ENCODE data around the gene PCSK5. TPM values are rescaled to one million over a fixed set of nuclear protein-coding genes. Genes with fewer than 3 reads are reported as not detected.
"Not testable (repeated sequence)": the region's sequence is repeated elsewhere in the genome, so short reads cannot be mapped to it uniquely, and the experiment has no call there.

PCSK5 gene
- polyA plus RNA-seq, 1 experiment = 1.6 TPM

- Histone ChIP-seq H3K4me3 (ENCODE audit: low read depth, low read length) (no peak overlapping the region), H3K27me3 (ENCODE audit: control insufficient read depth, insufficient read depth, low read length) (no peaks in the 10 kb centered on the region), H3K9me3 (ENCODE audit: control insufficient read depth, insufficient read depth, low read length) (no peaks in the 10 kb centered on the region), H3K27ac (ENCODE audit: low read depth, low read length) (no peak overlapping the region)
- ChIA-PET CTCF (no interaction called here), POLR2A (no interaction called here)
- no peak for DNase-seq (ENCODE audit: low read depth, low spot score)
- TF ChIP-seq CTCF (IDR thresholded peaks at IDR 0.05; ENCODE audit: low read depth, low read length) = no peak
These were observed 71.7 kb downstream of the PCSK5 start for GRCh38 chr9:75962013-75962661.

- Histone ChIP-seq H3K9me3 (ENCODE audit: control insufficient read depth, insufficient read depth, low read length) (no peaks in the 10 kb centered on the region), H3K27me3 (ENCODE audit: control insufficient read depth, insufficient read depth, low read length) (no peaks in the 10 kb centered on the region), H3K27ac (ENCODE audit: low read depth, low read length) (no peak overlapping the region), H3K4me3 (ENCODE audit: low read depth, low read length) (no peak overlapping the region)
- TF ChIP-seq CTCF (IDR thresholded peaks at IDR 0.05; ENCODE audit: low read depth, low read length) = no peak
- ChIA-PET CTCF (no interaction called here), POLR2A (no interaction called here)
- DNase-seq (ENCODE audit: low read depth, low spot score) = no peak
These were observed 72.2 kb downstream of the PCSK5 start for GRCh38 chr9:75962662-75963036.

- H3K9me3 ChIP-seq (ENCODE audit: control insufficient read depth, insufficient read depth, low read length); H3K27me3 ChIP-seq (ENCODE audit: control insufficient read depth, insufficient read depth, low read length); H3K4me3 ChIP-seq (ENCODE audit: low read depth, low read length); POLR2A ChIA-PET; DNase-seq (ENCODE audit: low read depth, low spot score); H3K27ac ChIP-seq (ENCODE audit: low read depth, low read length): not testable (repeated sequence)
- CTCF ChIA-PET = interaction anchor here (0.6 kb wide), 1 partner anchor 339 kb away, joined by 5 read pairs; no protein-coding TSS in a partner anchor
These were observed 72.8 kb downstream of the PCSK5 start for GRCh38 chr9:75963321-75963720.

GRCh38 chr9:75964427-75964826, 74.0 kb downstream of the PCSK5 start:
- ChIA-PET CTCF (no interaction called here), POLR2A (no interaction called here)
- no peak for DNase-seq (ENCODE audit: low read depth, low spot score)
- no peak for TF ChIP-seq CTCF (IDR thresholded peaks at IDR 0.05; ENCODE audit: low read depth, low read length)
- H3K27me3 ChIP-seq (ENCODE audit: control insufficient read depth, insufficient read depth, low read length) = no peaks in the 10 kb centered on the region
- no peak overlapping the region for H3K4me3 ChIP-seq (ENCODE audit: low read depth, low read length)
- H3K27ac ChIP-seq (ENCODE audit: low read depth, low read length) = no peak overlapping the region
- no peaks in the 10 kb centered on the region for H3K9me3 ChIP-seq (ENCODE audit: control insufficient read depth, insufficient read depth, low read length)

- TF ChIP-seq CTCF (IDR thresholded peaks at IDR 0.05; ENCODE audit: low read depth, low read length) = no peak
- Histone ChIP-seq H3K9me3 (ENCODE audit: control insufficient read depth, insufficient read depth, low read length) (no peaks in the 10 kb centered on the region), H3K4me3 (ENCODE audit: low read depth, low read length) (no peak overlapping the region), H3K27me3 (ENCODE audit: control insufficient read depth, insufficient read depth, low read length) (no peaks in the 10 kb centered on the region), H3K27ac (ENCODE audit: low read depth, low read length) (no peak overlapping the region)
- POLR2A ChIA-PET = no interaction called here
- no peak for DNase-seq (ENCODE audit: low read depth, low spot score)
- CTCF ChIA-PET = no interaction called here
These were observed 74.8 kb downstream of the PCSK5 start for GRCh38 chr9:75965231-75965630.

- H3K27ac ChIP-seq (ENCODE audit: low read depth, low read length) = no peak overlapping the region
- TF ChIP-seq CTCF (IDR thresholded peaks at IDR 0.05; ENCODE audit: low read depth, low read length) = no peak
- no peaks in the 10 kb centered on the region for H3K27me3 ChIP-seq (ENCODE audit: control insufficient read depth, insufficient read depth, low read length)
- ChIA-PET POLR2A (no interaction called here), CTCF (no interaction called here)
- H3K4me3 ChIP-seq (ENCODE audit: low read depth, low read length) = no peak overlapping the region
- no peak for DNase-seq (ENCODE audit: low read depth, low spot score)
- H3K9me3 ChIP-seq (ENCODE audit: control insufficient read depth, insufficient read depth, low read length) = no peaks in the 10 kb centered on the region
These were observed 77.1 kb downstream of the PCSK5 start for GRCh38 chr9:75967556-75967955.
